K562 treated with DMSO at 1 percent for 4 hours (cell line): Measurements from ENCODE around the gene CLDN6. TPM values are rescaled to one million over a fixed set of nuclear protein-coding genes. Genes with fewer than 3 reads are reported as not detected.

Source experiments
- total RNA-seq: library from RNA; unstranded; fragments of 300-600 nt; gene quantifications from 2 replicates; pipeline ENCODE4 v1.2.3, GENCODE V29; 2022; ENCODE audit not compliant: insufficient read depth

The CLDN6 gene, protein sequence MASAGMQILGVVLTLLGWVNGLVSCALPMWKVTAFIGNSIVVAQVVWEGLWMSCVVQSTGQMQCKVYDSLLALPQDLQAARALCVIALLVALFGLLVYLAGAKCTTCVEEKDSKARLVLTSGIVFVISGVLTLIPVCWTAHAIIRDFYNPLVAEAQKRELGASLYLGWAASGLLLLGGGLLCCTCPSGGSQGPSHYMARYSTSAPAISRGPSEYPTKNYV
- total RNA-seq = 0.75 and 1.1 TPM in 2 replicates

DNA sequence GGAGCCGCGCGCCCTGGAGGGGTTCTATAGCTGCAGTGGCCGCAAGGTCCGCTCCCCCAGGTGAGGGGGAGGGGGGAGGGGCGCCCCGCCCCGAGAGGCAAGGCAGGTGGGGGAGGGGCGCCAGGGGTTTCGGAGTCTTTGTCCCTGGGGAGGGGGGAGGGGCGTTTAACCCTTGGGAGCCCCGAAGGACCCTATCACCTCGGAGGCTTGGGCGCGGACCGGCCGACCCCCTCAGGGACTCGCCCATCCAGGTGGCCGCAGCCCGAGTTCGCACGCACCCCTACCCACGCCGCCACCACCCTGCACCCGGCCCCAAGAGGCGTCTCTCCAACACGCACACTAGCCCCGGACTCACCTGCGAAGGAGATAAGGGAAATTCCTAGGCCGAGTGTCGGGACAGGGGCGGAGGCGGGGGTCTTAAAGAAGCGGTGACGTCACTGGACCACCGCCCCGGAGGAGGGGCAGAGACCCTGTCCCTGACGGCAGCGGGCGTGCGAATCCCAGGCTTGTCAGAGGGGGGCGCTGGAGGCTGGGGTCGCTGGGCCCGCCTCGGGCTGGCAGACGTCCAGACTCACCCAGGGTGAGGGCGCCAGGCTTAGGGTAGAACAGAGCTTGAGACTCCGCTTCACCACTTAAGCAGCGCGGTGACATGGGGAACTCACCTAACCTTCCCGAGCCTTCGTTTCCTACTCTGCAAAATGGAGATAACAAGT lies at the start of gene CLDN6:
Gene CLDN6, minus strand, starts transcription at position 390 of the 713 bp plus-strand sequence. CDS start 2,162 bp downstream, outside the sequence.

DNA sequence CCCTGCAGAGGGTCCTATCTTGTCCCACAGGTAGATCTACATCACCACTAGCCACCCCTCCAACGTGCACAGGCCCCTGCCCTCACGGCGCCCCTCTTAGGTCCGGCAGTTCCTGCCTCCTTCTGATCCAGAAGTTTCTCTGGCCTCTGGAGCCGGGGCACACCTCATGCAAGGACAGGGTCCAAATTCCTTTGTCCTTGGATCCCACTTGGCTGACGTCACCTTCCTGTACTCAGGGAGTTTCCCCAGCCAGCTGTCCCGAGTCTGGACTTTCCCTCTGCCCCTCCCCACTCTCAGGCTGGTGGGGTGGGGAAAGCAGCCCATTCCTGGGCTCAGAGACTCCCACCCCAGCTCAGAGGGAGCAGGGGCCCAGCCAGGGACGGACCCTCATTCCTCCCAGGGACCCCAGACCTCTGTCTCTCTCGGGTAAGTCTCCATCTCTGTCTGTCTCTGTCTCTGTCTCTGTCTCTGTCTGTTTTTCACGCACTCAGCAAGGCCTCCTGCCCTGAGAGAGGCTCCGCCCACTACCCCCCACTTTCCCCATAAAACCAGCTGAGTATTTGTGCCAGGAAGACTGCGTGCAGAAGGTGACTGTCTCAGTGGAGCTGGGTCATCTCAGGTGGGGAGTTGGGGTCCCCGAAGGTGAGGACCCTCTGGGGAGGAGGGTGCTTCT lies 47.2 kb upstream of the CLDN6 start, which contains the start of gene IL32:
Gene IL32, plus strand, starts transcription at position 572 of the 673 bp plus-strand sequence. CDS start 172 bp downstream, outside the sequence.

DNA sequence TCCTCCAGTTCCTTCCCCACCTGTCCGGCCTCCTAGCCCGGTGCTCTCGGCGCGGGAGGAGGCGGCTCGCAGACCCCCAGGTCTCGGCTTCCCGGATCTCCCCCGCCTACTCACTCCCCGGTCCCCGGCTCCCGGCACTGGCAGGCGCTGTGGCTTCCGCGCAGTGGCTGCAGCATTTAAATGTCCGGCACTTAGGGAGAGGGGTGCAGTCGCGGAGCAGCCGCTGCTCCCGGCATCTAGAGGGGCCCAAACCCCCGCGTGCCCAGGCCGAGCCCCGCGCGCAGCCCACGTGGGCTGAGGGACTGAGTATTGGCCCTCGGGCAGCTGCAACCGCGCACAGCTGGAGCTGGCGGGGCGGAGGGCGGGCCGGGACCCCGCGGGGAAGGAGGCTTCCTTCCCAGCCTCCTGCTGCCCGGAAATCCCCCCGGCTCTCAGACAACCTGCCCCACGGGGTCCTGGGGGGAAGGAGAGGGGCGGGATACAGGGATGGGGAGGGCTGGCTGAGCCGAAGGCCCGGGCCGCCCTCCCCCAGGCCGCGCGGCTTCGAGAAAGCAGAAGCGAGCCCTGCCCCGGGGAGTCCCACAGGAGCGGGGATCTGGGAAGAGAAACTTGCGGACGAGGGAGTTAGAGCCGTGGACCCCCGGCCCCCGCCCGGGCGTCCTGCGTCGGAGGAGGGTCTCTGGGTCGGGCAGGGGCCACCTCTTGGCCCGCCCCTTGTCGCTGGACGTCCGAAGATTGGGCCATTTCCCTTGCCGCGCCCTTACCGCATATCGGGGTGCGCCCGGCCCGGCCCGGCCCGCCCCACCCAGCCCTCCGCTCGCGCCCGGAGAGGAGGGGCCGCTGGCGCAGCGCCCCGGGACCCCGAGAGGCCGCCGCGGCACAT lies 28.0 kb upstream of the CLDN6 start, which contains the start of gene MMP25:
Gene MMP25, plus strand, starts transcription at position 804 of the 883 bp plus-strand sequence. CDS start 357 bp downstream, outside the sequence.

DNA sequence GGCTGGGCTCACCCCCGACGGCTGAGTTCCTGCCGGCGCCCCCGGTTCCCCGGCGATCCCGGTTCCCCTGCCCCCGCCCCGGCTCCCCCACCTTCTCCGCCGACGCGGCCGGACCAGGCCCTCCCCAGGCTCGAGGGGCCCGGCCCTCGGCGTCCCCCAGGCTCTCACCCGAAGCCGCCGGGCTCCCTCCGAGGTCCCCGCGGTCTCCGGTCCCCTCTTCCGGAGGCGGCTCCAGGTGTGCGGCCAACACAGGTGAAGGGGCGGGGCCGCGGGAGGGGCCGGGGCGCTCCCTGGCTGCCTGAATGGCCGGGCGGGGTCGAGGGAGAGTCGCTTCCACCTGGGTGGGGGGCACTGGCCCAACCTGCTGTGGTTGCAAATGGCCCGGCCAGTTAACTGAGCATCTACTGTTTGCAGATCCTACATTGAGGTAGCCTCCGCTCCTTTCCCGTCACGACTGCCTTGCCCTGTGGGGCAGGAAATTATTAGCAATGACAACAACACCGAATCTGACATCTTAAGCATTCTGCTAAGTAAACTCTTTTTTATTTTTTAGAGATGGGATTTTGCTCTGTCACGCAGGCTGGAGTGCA lies 18.8 kb upstream of the CLDN6 start, which contains the start of gene BICDL2:
Gene BICDL2, minus strand, starts transcription at position 219 of the 590 bp plus-strand sequence. CDS start 1,448 bp downstream, outside the sequence.

DNA sequence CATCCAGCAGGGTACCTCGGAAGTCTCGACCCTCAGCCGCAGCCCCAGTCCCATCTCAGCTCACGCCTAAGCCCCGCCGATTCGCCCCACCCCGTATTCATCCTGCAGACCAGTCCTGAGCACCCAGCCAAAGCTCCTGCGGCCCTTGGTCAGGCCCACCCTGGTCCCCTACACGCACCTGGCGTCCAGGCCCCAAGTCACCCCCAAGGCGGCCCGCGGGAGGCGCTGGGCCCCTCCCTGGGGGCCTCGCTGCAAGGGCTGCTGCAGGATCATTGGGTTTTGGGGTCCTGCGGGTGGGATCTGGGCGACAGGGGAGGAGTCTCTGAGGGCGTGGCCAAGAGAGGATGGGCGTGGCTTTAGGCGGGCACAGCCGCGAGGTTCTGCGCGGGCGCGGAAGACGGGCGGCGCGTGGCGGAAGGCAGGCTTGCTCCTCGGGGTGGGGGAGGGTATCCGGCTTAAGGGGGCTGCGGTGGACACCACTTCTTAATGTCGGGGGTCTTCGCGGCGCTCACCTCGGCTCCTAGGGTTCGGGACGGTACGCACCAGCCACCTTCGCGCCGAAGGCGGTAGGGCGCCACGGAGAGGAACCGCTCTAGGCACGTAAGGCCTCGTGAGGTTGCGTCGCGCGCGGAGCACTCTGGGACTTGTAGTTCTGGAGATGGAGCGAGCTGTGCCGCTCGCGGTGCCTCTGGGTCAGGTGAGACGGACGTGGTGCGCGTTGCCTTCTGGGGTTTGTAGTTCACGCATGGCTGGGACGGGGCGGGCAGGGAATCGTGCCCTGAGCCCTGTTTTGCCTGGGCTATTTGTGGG lies 5.9 kb upstream of the CLDN6 start, which contains the start of the genes HCFC1R1 and THOC6:
Gene HCFC1R1, minus strand, starts transcription at position 274 of the 810 bp plus-strand sequence. Its CDS starts 1 bp downstream, at position 273.
Gene THOC6, plus strand, starts transcription at position 367 of the 810 bp plus-strand sequence. Its CDS starts 292 bp downstream, at position 659.

DNA sequence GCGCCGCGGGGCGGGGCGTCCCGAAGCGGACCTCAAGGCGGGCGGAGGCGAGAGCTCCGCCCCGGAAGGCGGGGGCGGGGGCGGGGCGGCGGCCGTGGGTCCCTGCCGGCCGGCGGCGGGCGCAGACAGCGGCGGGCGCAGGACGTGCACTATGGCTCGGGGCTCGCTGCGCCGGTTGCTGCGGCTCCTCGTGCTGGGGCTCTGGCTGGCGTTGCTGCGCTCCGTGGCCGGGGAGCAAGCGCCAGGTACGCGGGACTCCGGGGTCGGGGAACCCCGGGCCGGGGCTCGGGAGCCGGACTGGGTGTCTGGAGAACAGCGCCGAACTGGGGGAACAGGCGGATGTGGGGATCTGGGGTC lies 2.2 kb upstream of the CLDN6 start, which contains the start of gene TNFRSF12A:
Gene TNFRSF12A, plus strand, starts transcription at position 122 of the 357 bp plus-strand sequence. Its CDS starts 30 bp downstream, at position 152.

DNA sequence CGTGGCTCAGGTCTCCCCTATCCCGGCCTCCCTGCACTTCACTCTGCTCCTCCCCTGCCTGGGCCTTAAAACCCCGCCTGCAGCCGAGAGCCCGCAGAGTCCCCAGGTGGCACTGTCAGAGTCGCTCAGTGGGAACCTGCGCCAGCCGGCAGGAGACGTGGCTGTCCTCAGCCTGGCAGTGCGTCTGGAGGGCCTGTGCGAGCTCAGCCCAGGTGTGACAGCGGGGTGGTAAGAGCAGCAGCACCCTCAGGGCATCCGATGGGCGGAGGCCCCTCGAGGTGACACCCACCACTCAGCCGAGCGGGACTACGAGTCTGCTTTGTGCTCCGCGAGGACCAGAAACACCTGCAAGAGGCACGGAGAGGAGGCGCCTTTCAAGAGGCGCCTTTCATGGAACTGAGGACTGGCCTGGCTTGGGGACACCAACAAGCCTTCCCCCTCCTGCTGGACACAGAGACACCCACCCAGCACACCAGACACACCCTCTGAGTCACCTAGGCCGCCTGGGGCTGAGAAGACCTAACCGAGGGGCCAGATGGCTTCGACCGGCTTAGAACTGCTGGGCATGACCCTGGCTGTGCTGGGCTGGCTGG lies 5.1 kb downstream of the CLDN6 start, which contains the start of gene CLDN9:
Gene CLDN9, plus strand, starts transcription at position 96 of the 593 bp plus-strand sequence. Its CDS starts 440 bp downstream, at position 536.

DNA sequence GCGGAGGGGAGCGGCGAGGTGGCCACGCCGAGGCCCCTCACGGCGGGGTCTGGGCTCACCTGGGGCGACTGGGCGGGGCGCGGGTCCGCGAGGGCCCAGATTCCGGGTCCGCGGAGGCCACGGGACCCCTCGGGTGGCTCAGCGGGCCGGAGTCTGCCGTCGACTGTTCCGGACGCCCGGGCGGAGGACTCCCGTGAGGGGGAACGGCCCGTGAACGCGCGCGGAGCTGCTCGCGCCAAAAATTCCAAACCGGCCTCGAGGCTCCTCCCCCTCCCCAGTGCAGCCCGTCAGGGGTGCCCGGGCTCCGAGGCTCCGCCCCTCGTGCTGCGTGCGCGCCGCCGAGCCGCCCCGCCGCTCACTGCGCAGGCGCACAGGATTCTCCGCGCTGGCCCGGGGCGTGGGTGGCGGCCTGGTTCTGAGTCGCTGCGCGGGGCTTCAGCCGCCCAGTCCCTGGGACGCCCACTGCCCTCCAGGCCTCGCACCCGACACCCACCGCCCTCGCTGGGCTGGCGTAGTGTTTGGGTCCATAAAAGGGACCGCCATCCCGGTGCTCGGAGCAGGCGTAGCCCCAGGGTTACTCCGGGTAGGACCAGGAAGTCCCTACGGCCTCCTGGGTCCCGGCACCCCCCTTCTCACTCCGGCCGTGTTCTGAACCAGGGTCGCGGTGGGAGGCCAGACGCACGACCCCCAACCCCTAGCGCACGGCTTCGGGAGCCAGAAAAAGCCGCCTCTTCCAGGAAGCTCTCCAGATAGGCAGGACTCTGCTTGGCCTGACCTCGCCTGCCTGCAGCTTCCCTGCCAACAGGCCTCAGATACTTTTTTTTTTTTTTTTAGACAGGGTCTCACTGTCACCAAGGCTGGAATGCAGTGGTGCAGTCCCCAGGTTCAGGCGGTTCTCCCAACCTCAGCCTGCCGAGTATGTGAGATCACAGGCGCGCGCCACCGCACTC lies 37.5 kb downstream of the CLDN6 start, which contains the start of gene PKMYT1:
Gene PKMYT1, minus strand, starts transcription at position 220 of the 950 bp plus-strand sequence. CDS start 789 bp downstream, outside the sequence.

DNA sequence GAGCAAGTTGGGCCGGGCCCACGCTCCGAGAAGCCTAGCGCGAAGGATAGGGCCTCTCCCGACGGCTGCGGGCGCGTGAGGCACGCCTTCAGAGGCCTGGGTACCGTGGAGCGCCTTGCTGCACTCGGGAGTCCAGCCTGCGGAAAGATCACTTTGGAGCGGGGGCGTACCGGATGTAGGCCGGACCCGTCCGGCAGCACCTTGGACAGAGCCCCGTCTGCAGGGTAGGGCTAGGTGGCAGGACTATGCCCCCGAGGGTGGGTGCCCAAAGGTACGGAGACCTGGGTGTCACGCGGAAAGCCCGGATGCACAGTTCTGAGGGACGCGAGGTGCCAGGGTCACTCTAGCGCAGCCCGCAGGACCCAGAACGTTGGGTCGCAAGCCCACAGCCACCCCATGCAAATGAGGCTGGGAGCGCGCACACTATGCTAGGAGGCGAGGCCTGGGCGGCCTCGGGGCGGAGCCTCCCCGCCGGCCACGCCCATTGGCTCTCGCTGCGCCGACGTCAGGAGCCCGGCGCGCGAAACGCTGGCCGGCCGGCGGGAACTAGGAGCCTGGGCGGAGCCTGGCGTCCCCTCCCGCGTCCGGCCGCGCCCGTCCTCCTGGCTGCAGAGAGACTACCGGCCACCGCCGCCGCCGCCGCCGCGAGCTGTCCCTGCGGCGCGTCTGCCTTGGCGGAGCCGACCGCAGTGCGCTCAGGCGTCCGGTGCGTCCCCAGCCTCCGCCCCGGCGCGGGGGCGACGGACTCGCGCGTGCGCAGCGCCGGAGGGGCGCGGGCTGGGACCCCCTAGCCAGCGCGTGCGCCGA lies 49.0 kb downstream of the CLDN6 start, which contains the start of gene PAQR4:
Gene PAQR4, plus strand, starts transcription at position 611 of the 807 bp plus-strand sequence. CDS start 327 bp downstream, outside the sequence.

Other genes with a start within 250 kb of the CLDN6 start
- 201 and 221 TPM in 2 replicates for gene ELOB, start 240.9 kb downstream of the CLDN6 start, total RNA-seq
- not detected in 2 replicates for gene PRSS33, start 230.6 kb downstream of the CLDN6 start, total RNA-seq
- not detected in 2 replicates for gene PRSS41, start 219.7 kb downstream of the CLDN6 start, total RNA-seq
- 95.8 and 106 TPM in 2 replicates for gene PRSS21, start 200.9 kb downstream of the CLDN6 start, total RNA-seq
- gene ZG16B, start 187.9 kb downstream of the CLDN6 start, total RNA-seq = 1.7 TPM in 1 of 2 replicates, not detected in the other
- gene PRSS22, start 160.0 kb downstream of the CLDN6 start, total RNA-seq = not detected in 2 replicates
- 45.9 and 76.3 TPM in 2 replicates for gene FLYWCH2, start 135.0 kb downstream of the CLDN6 start, total RNA-seq
- gene FLYWCH1, start 106.3 kb downstream of the CLDN6 start, total RNA-seq = 33.1 and 37.0 TPM in 2 replicates
- gene KREMEN2, start 53.9 kb downstream of the CLDN6 start, total RNA-seq = 1.1 and 2.0 TPM in 2 replicates
- 15.4 and 15.7 TPM in 2 replicates for gene PAQR4, start 48.8 kb downstream of the CLDN6 start, total RNA-seq
- gene PKMYT1, start 37.7 kb downstream of the CLDN6 start, total RNA-seq = 137 and 143 TPM in 2 replicates
- gene CLDN9, start 5.3 kb downstream of the CLDN6 start, total RNA-seq = 3.2 and 4.8 TPM in 2 replicates
- gene TNFRSF12A, start 2.2 kb upstream of the CLDN6 start, total RNA-seq = 18.9 and 26.6 TPM in 2 replicates
- 29.9 and 38.3 TPM in 2 replicates for gene HCFC1R1, start 5.8 kb upstream of the CLDN6 start, total RNA-seq
- 53.0 and 55.1 TPM in 2 replicates for gene THOC6, start 5.9 kb upstream of the CLDN6 start, total RNA-seq
- not detected in 2 replicates for gene BICDL2, start 18.8 kb upstream of the CLDN6 start, total RNA-seq
- not detected in 2 replicates for gene MMP25, start 28.4 kb upstream of the CLDN6 start, total RNA-seq
- 24.6 and 29.6 TPM in 2 replicates for gene IL32, start 47.5 kb upstream of the CLDN6 start, total RNA-seq
- not detected in 2 replicates for gene ZSCAN10, start 81.1 kb upstream of the CLDN6 start, total RNA-seq
- gene ZNF205, start 94.4 kb upstream of the CLDN6 start, total RNA-seq = 22.9 and 23.2 TPM in 2 replicates
- gene ZNF213, start 116.8 kb upstream of the CLDN6 start, total RNA-seq = 17.6 and 18.0 TPM in 2 replicates
- gene OR1F1, start 170.0 kb upstream of the CLDN6 start, total RNA-seq = not detected in 2 replicates
- gene ZNF200, start 217.0 kb upstream of the CLDN6 start, total RNA-seq = 8.6 and 14.7 TPM in 2 replicates
- gene MEFV, start 238.4 kb upstream of the CLDN6 start, total RNA-seq = not detected in 2 replicates